Measurements from ENCODE around the gene WNT5A.

DNA sequence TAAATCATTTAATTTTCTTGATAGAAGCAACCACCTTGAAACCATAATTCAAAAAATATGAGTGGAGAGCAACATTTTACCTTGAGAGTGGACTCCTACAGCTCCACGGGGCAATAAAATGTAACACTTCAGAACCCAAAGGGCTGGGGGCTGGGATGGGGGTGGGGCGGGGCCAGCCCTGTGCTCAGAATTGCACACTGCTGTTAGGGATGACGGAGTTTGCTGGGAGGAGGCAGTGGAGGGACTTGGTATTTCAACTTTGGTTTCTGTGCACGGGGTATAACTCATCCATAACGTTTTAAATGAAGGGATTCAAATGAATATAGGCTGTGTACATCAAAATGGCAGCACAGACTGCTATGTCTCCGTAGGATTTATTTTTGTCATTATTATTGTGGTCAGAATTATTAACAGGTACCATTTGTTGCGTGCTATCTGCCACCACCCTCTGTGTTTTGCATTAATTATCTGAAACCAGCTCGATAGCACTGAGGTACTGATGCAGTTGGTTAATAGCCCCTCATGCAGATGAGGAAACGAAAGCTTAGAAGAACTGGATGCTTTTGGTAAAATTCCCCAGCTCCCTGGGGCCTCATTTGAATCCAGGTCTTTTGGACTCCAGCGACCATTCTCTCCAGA lies 29.4 kb upstream of the WNT5A start:
- TF ChIP-seq CTCF (IDR thresholded peaks at IDR 0.05) (no peak), POLR2A (IDR thresholded peaks at IDR 0.05) (no peak)

All from testis (tissue), 2 donors.